HUES64 (cell line): ENCODE results near the gene TAGLN2. TPM values are rescaled to one million over a fixed set of nuclear protein-coding genes. Genes with fewer than 3 reads are reported as not detected.

Source experiments
- H3K27ac ChIP-seq: 2 replicates; pipeline ENCODE4 v1.7.0; 2013; ENCODE audit warnings: low read depth, low read length, inconsistent platforms
- H3K27me3 ChIP-seq: 2 replicates; pipeline ENCODE4 v1.6.1; 2013; ENCODE audit warnings: mild to moderate bottlenecking, low read length; ENCODE audit not compliant: insufficient read depth
- H3K36me3 ChIP-seq: 2 replicates; pipeline ENCODE4 v1.6.1; 2013; ENCODE audit warnings: mild to moderate bottlenecking, low read length; ENCODE audit not compliant: insufficient read depth
- H3K4me1 ChIP-seq: 2 replicates; pipeline ENCODE4 v1.6.1; 2013; ENCODE audit warnings: mild to moderate bottlenecking, low read length, moderate library complexity; ENCODE audit not compliant: insufficient read depth
- H3K4me3 ChIP-seq: 2 replicates; pipeline ENCODE4 v1.5.1; 2013; ENCODE audit warnings: mild to moderate bottlenecking, low read length, moderate library complexity
- H3K9ac ChIP-seq: 2 replicates; pipeline ENCODE4 v1.6.1; 2013; ENCODE audit warnings: mild to moderate bottlenecking, low read depth, low read length
- H3K9me3 ChIP-seq: 2 replicates; pipeline ENCODE4 v1.6.1; 2013; ENCODE audit warnings: low read depth, low read length; ENCODE audit not compliant: insufficient read depth
- WGBS: fragments of 150-250, 120-280 bp; methylation state at CpG from one replicate; pipeline ENCODE4 v1.1.7; 2013; ENCODE audit warnings: missing lambda C conversion rate; 5-methylcytosine and 5-hydroxymethylcytosine counted together
- polyA plus RNA-seq, 2 experiments: library from polyadenylated mRNA; stranded (reverse); fragments of 50-300 nt; gene quantifications; one replicate each; pipeline ENCODE4 v1.2.3, GENCODE V29; 2013

The TAGLN2 gene
- polyA plus RNA-seq (2013, experiment 1 of 2), result 50.9 TPM
- 46.5 TPM for polyA plus RNA-seq (2013, experiment 2 of 2)

GRCh38 chr1:159924791-159925718 is at the start of gene TAGLN2:
TSS of gene TAGLN2 (minus strand) at chr1:159925507. CDS start at chr1:159920509, 4,998 bp downstream.
- no peaks in the 10 kb centered on the region; the same call in 1 of the 2 replicates for H3K27me3 ChIP-seq
- H3K4me1 ChIP-seq, result peaks cover 25% of the 10 kb centered on the region
- under 1% methylated on average over 58 of the region's 58 CpGs for WGBS
- peak within 1 kb of the TSS; percentile 85 for H3K4me3 ChIP-seq
- no peaks in the 10 kb centered on the region for H3K9me3 ChIP-seq
- peak within 1 kb of the TSS; percentile 77 for H3K27ac ChIP-seq
- H3K9ac ChIP-seq, result peak within 1 kb of the TSS; percentile 80
- H3K36me3 ChIP-seq, result peaks cover 22% of the 10 kb centered on the region

DNA sequence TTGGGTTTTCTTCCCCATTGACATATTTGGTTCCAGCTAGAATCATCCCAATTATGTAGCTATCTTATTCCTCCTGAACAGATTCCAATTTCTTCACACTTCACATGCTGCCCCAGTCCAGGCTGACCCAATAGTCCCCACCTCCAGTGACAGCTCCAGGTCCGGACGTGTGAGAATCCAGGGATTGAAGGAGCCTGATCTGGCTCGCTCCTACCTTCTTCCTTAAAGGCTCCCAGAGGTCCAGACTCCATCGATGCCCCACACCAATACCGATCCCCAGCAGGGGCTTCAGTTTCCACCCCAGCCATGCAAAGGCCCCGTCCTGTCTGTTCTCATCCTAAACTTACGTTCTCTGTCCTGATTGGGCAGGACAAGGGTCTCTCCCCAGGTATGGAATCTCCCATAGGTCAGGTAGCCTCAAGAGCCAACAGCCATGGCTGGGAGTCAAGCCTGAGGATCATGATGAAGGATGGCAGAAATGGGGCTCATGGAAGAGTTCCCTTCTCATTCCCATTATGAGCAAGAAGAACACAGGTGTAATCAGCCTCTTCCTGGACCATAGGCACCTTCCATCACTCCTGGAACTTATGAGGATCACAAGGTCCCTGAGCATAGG is 49.2 kb upstream of the TAGLN2 start:
- Histone ChIP-seq H3K36me3 (no peaks in the 10 kb centered on the region), H3K27me3 (0 out of 2 replicates have a peak, but pooled peaks cover 3% of the 10 kb centered on the region), H3K4me1 (no peaks in the 10 kb centered on the region), H3K9ac (no peak overlapping the region), H3K4me3 (no peak overlapping the region), H3K27ac (no peak overlapping the region), H3K9me3 (no peaks in the 10 kb centered on the region)
- 91% methylated on average over 7 of the region's 7 CpGs for WGBS

DNA sequence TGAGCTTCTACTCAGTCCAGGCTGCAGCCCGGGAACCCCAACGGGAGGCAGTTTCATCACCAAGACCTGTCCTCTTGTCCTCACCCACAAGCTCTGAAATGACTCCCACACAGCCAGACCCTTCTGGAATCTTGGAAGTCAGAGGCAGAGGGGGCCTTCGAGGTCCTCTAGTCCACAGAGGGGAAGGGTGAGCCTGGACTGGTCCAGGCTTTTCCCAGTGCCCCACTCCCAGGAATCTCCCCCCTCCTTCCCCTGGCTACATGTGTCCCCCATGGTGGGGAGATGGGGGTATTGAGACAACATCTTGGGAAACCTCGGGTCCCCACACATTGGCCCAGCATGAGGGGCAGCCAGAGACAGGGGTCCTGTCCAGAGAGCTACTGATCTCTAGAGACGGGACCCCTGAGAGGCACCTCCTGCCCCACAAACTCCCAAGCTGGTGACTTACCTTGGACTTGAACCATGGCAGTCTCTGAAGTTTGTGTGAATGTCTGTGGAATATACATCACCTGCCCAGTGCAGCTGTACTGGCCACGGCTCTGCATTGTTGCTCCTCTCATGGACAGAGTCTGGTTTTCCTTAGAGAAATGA is 48.1 kb upstream of the TAGLN2 start:
- Histone ChIP-seq H3K9me3 (no peaks in the 10 kb centered on the region), H3K4me3 (no peak overlapping the region), H3K36me3 (no peaks in the 10 kb centered on the region), H3K4me1 (no peaks in the 10 kb centered on the region), H3K27me3 (0 out of 2 replicates have a peak, but pooled peaks cover 3% of the 10 kb centered on the region), H3K9ac (no peak overlapping the region), H3K27ac (no peak overlapping the region)
- WGBS, result 85% methylated on average over 6 of the region's 6 CpGs

GRCh38 chr1:159972443-159973205 is 47.3 kb upstream of the TAGLN2 start:
- no peaks in the 10 kb centered on the region for H3K4me1 ChIP-seq
- no peak overlapping the region for H3K4me3 ChIP-seq
- no peaks in the 10 kb centered on the region for H3K36me3 ChIP-seq
- H3K9me3 ChIP-seq, result no peaks in the 10 kb centered on the region
- H3K27ac ChIP-seq, result no peak overlapping the region
- H3K27me3 ChIP-seq, result 0 out of 2 replicates have a peak, but pooled peaks cover 3% of the 10 kb centered on the region
- WGBS, result 89% methylated on average over 8 of the region's 8 CpGs
- no peak overlapping the region for H3K9ac ChIP-seq

- Histone ChIP-seq H3K4me1 (no peaks in the 10 kb centered on the region), H3K9me3 (no peaks in the 10 kb centered on the region), H3K27me3 (0 out of 2 replicates have a peak, but pooled peaks cover 3% of the 10 kb centered on the region), H3K27ac (no peak overlapping the region), H3K4me3 (no peak overlapping the region), H3K9ac (no peak overlapping the region), H3K36me3 (no peaks in the 10 kb centered on the region)
- 83% methylated on average over 9 of the region's 9 CpGs for WGBS
Observed at GRCh38 chr1:159970932-159971342, 45.6 kb upstream of the TAGLN2 start.

GRCh38 chr1:159968901-159969300 is 43.6 kb upstream of the TAGLN2 start:
- no peaks in the 10 kb centered on the region for H3K4me1 ChIP-seq
- H3K27me3 ChIP-seq, result no peaks in the 10 kb centered on the region
- 95% methylated on average over 3 of the region's 3 CpGs for WGBS
- no peak overlapping the region for H3K9ac ChIP-seq
- no peaks in the 10 kb centered on the region for H3K9me3 ChIP-seq
- no peak overlapping the region for H3K4me3 ChIP-seq
- no peak overlapping the region for H3K27ac ChIP-seq
- H3K36me3 ChIP-seq, result no peaks in the 10 kb centered on the region

DNA sequence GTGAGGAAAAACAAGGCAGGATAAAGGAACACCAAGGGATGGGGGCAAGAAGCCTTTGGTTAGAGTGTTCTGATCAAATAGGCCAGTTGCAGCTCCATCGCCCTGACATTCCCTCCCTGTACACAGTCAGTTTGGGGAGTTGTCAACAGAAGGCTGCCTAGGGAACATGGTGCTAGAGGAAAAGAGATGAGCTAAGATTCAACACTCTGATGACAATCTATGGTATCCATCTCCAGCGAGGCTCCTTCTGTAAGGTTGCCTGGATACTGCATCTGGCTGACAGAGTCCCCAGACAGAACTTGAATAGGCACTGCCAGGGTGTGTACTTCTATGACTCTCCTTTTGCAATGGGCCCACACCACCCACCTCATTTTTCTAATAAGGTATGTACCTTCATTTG is 40.0 kb upstream of the TAGLN2 start:
- no peak overlapping the region for H3K4me3 ChIP-seq
- WGBS, result 95% methylated on average over 2 of the region's 2 CpGs
- no peaks in the 10 kb centered on the region for H3K27me3 ChIP-seq
- H3K9me3 ChIP-seq, result no peaks in the 10 kb centered on the region
- no peaks in the 10 kb centered on the region for H3K36me3 ChIP-seq
- H3K27ac ChIP-seq, result no peak overlapping the region
- no peak overlapping the region for H3K9ac ChIP-seq
- H3K4me1 ChIP-seq, result no peaks in the 10 kb centered on the region

- H3K4me1 ChIP-seq, result no peaks in the 10 kb centered on the region
- whole genome bisulfite sequencing, result 64% methylated on average over 3 of the region's 3 CpGs
- H3K4me3 ChIP-seq, result no peak overlapping the region
- H3K9me3 ChIP-seq, result no peaks in the 10 kb centered on the region
- H3K27me3 ChIP-seq, result no peaks in the 10 kb centered on the region
- H3K27ac ChIP-seq, result no peak overlapping the region
- no peak overlapping the region for H3K9ac ChIP-seq
- H3K36me3 ChIP-seq, result no peaks in the 10 kb centered on the region
Observed at GRCh38 chr1:159964144-159964543, 38.8 kb upstream of the TAGLN2 start.

DNA sequence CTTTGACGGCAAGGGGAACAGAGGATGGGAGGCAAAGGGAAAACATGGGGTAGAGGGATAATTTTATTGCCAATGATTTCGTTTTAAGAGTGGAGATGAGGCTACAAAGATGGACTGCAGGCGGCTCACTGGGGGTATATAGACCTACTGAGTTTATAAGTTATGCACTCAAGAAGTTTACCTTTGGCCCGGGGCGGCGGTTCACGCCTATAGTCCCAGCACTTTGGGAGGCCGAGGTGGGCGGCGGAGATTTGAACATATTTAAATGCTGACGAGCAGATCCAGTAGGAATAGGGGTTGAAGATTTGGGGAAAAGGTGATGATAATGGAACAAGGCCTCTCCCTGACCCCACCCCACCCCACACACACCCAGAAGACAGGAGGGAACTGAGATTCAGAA is 36.9 kb upstream of the TAGLN2 start:
- H3K36me3 ChIP-seq, result no peaks in the 10 kb centered on the region
- no peak overlapping the region for H3K4me3 ChIP-seq
- WGBS, result 94% methylated on average over 10 of the region's 11 CpGs
- no peaks in the 10 kb centered on the region for H3K9me3 ChIP-seq
- H3K4me1 ChIP-seq, result no peaks in the 10 kb centered on the region
- H3K27ac ChIP-seq, result no peak overlapping the region
- no peaks in the 10 kb centered on the region for H3K27me3 ChIP-seq
- H3K9ac ChIP-seq, result no peak overlapping the region

- Histone ChIP-seq H3K27ac (no peak overlapping the region), H3K4me1 (no peaks in the 10 kb centered on the region)
- WGBS, result 92% methylated on average over 15 of the region's 15 CpGs
Observed at GRCh38 chr1:159961636-159962035, 36.3 kb upstream of the TAGLN2 start.

More at GRCh38 chr1:159961636-159962035, 36.3 kb upstream of the TAGLN2 start:
- Histone ChIP-seq H3K9me3 (no peaks in the 10 kb centered on the region), H3K36me3 (no peaks in the 10 kb centered on the region), H3K4me3 (no peak overlapping the region), H3K9ac (no peak overlapping the region), H3K27me3 (no peaks in the 10 kb centered on the region)
